ENCODE results near the gene NOVA2. TPM values are rescaled to one million over a fixed set of nuclear protein-coding genes. Genes with fewer than 3 reads are reported as not detected.
A peak's percentile ranks its signal among the peaks of the same experiment; 100 is the strongest.

NOVA2 gene
- total and polyA plus RNA-seq, 2 of the 8 experiments (the other 6 are each of a cell fraction or from before 2014, with no cell fraction given), result 3.2 to 24.6 TPM

DNA sequence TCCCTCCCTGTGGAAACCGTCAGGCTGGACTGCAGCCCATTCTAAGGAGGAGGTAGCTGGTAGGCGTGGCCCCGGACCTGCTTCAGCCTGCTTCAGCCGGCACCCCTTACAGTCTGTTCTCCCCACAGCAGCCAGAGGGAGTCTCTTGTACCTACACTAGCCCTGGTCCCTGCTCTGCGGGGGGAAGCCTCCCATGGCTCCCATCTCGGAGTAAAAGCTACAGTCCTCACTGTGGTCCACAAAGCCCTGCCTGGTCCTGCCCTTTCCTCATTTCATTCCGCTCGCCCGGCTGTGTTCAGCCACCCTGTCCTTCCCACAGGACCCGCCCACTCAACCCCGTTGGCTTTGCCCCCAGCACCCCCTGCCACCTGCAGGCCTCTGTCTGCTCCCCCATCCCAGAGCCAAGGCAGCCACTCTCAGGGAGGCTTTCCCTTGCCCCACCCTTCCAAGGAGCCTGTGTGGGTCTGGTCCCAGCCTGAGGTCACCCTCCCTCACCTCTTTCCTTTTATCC, 47.9 kb upstream of the NOVA2 start:
- Histone ChIP-seq H3K4me1 (replicated peaks in 1 of 4; ENCODE audit: control insufficient read depth in 3 of 4, insufficient read depth in 4 of 4, low read length in 3 of 4) (peaks cover 0 to 14% (median 8%) of the 10 kb centered on the region in 4 experiments; a peak in 6 of 7 replicates), H2BK20ac (ENCODE audit: low read length) (no peak overlapping the region), H4K5ac (ENCODE audit: insufficient read length, low read depth, low read length) (no peak overlapping the region), H3K56ac (replicated peaks; ENCODE audit: insufficient read length, low read depth, low read length) (no peak overlapping the region), H3K23me2 (ENCODE audit: low read depth, low read length) (peaks cover under 1% of the 10 kb centered on the region; the same call in 1 of the 2 replicates), H3K9ac (replicated peaks in 1 of 4; ENCODE audit: extremely low read depth in 1 of 4, low read depth in 3 of 4, low read length in 3 of 4) (no peak overlapping the region; a peak in 1 of 7 replicates), H2BK15ac (ENCODE audit: low read length) (peak overlapping the region; percentile 12; the same call in 1 of the 2 replicates), H3K27me3 (replicated peaks in 1 of 4; ENCODE audit: control insufficient read depth in 3 of 4, extremely low read depth in 1 of 4, insufficient read depth in 3 of 4, low read length in 3 of 4) (peaks cover 0 to 2% (median 0%) of the 10 kb centered on the region in 4 experiments; a peak in 2 of 7 replicates), H2AFZ (ENCODE audit: low read length) (no peak overlapping the region), H2BK5ac (ENCODE audit: low read depth, low read length) (no peak overlapping the region), H3K79me1 (ENCODE audit: low read depth, low read length) (no peaks in the 10 kb centered on the region), H3K36me3 (ENCODE audit: control insufficient read depth in 2 of 4, insufficient read depth in 4 of 4, low read length in 3 of 4) (no peaks in the 10 kb centered on the region; a peak in 2 of 8 replicates), H4K20me1 (replicated peaks in 1 of 2; ENCODE audit: control insufficient read depth in 1 of 2, insufficient read depth in 2 of 2, low read length in 2 of 2) (peaks cover 2% of the 10 kb centered on the region in 2 experiments), H4K8ac (ENCODE audit: extremely low read depth, insufficient read depth, low read length) (peak overlapping the region; percentile 91; the same call in 1 of the 2 replicates), H3K9me3 (ENCODE audit: insufficient read depth in 2 of 2, low read depth in 1 of 2, low read length in 1 of 2) (no peaks in the 10 kb centered on the region), H3K4me3 (ENCODE audit: extremely low read depth in 1 of 4, insufficient read depth in 2 of 4, low read depth in 3 of 4, low read length in 4 of 4) (no peak overlapping the region), H3K23ac (ENCODE audit: insufficient read length) (no peak overlapping the region), H3K18ac (ENCODE audit: extremely low read depth, low read length) (no peak overlapping the region), H2AK5ac (ENCODE audit: low read depth, low read length) (no peak overlapping the region), H4K91ac (replicated peaks; ENCODE audit: insufficient read length, low read length) (no peak overlapping the region), H2BK12ac (ENCODE audit: low read depth, low read length) (0 out of 2 replicates have a peak overlapping the region, but pooled peaks have one; percentile 9), H2BK120ac (replicated peaks; ENCODE audit: low read depth, low read length) (no peak overlapping the region), H3K14ac (ENCODE audit: insufficient read length) (no peak overlapping the region), H3K27ac (ENCODE audit: low read depth, low read length) (no peak overlapping the region), H3K79me2 (ENCODE audit: control insufficient read depth in 1 of 2, insufficient read depth in 2 of 2, low read length in 2 of 2) (no peaks in the 10 kb centered on the region), H3K4ac (replicated peaks; ENCODE audit: insufficient read length, low read depth, low read length) (no peak overlapping the region), H3K4me2 (ENCODE audit: insufficient read depth in 1 of 2, low read depth in 2 of 2, low read length in 2 of 2) (no peak overlapping the region)
- POLR2A ChIA-PET (ENCODE audit: partially characterized antibody), result interaction anchor here (1.0 to 2.7 kb wide), 5 partner anchors 11 to 56 kb away, joined by 3 to 7 read pairs (median 4); no protein-coding TSS in a partner anchor
- FAIRE-seq, result no peak
- 79% methylated on average over 11 of the region's 11 CpGs; no CpG with 5 or more reads in 1 of the 2 experiments for whole genome bisulfite sequencing, 2 experiments (ENCODE audit: extremely low coverage in 1 of 2, insufficient coverage in 1 of 2, insufficient read length in 1 of 2, insufficient replicate concordance in 2 of 2, low coverage in 1 of 2, low lambda C conversion rate in 2 of 2, missing lambda C conversion rate in 1 of 2)
- no peak for DNase-seq (ENCODE audit: low read depth in 1 of 2, low spot score in 2 of 2)
- CTCF ChIA-PET (ENCODE audit: partially characterized antibody), result interaction anchor here (0.6 to 17.0 kb wide), 12 partner anchors 11 to 248 kb away, joined by 3 to 250 read pairs (median 4); no protein-coding TSS in a partner anchor
- TF ChIP-seq TAF1 (IDR thresholded peaks at IDR 0.05; ENCODE audit: low read depth, low read length) (no peak), TEAD4 (IDR thresholded peaks at IDR 0.05; ENCODE audit: low read depth, low read length) (no peak)
- TF ChIP-seq, protein P1, sequence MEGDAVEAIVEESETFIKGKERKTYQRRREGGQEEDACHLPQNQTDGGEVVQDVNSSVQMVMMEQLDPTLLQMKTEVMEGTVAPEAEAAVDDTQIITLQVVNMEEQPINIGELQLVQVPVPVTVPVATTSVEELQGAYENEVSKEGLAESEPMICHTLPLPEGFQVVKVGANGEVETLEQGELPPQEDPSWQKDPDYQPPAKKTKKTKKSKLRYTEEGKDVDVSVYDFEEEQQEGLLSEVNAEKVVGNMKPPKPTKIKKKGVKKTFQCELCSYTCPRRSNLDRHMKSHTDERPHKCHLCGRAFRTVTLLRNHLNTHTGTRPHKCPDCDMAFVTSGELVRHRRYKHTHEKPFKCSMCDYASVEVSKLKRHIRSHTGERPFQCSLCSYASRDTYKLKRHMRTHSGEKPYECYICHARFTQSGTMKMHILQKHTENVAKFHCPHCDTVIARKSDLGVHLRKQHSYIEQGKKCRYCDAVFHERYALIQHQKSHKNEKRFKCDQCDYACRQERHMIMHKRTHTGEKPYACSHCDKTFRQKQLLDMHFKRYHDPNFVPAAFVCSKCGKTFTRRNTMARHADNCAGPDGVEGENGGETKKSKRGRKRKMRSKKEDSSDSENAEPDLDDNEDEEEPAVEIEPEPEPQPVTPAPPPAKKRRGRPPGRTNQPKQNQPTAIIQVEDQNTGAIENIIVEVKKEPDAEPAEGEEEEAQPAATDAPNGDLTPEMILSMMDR (IDR thresholded peaks at IDR 0.05; ENCODE audit: control extremely low read depth in 1 of 3, insufficient read depth in 1 of 3, low read depth in 1 of 3, low read length in 3 of 3), result peak; percentile 20 to 43 (median 39)
